Peyer's patch (tissue), 4 donors: Measurements from ENCODE around the gene TCF4.

Experiments used
- CTCF ChIP-seq, 6 experiments: fragments of 450-650 bp in 4 of 6; fragments of 200-600 bp in 2 of 6; sonication (generic) in 1 of 6; IDR thresholded peaks; one replicate each; pipeline ENCODE4 v1.5.1; 2017 to 2019; ENCODE audit warnings: antibody characterized with exemption in 6 of 6, mild to moderate bottlenecking in 3 of 6, moderate library complexity in 1 of 6
- POLR2A ChIP-seq, 2 donors: fragments of 450-650 bp; IDR thresholded peaks; one replicate each; pipeline ENCODE4 v1.5.1; 2017; ENCODE audit warnings: antibody characterized with exemption in 2 of 2, mild to moderate bottlenecking in 2 of 2, moderate library complexity in 2 of 2

GRCh38 chr18:55462652-55463051, 125.3 kb downstream of the TCF4 start:
- TF ChIP-seq CTCF (IDR thresholded peaks at IDR 0.05), result no peak
- no peak for TF ChIP-seq POLR2A (IDR thresholded peaks at IDR 0.05)
